HCT116 (cell line): Measurements from ENCODE around the gene GFPT1.
A peak's percentile ranks its signal among the peaks of the same experiment; 100 is the strongest.

Source experiments
- CTCF ChIP-seq, 3 experiments: fragments of 200-600 bp in 1 of 3; sonication (generic) in 1 of 3; IDR thresholded peaks in 2 of 3; conservative IDR thresholded peaks in 1 of 3; 2 replicates each; pipeline ENCODE4 v1.5.1; 2012 to 2017; ENCODE audit warnings: low read depth in 2 of 3, low read length in 2 of 3, antibody characterized with exemption in 1 of 3, borderline replicate concordance in 1 of 3, control low read depth in 1 of 3, mild to moderate bottlenecking in 1 of 3, mixed read lengths in 1 of 3, mixed run types in 1 of 3, moderate library complexity in 1 of 3; ENCODE audit not compliant: insufficient read depth in 1 of 3
- MAX ChIP-seq: IDR thresholded peaks from 2 replicates; pipeline ENCODE4 v1.6.1; 2012
- POLR2A ChIP-seq: IDR thresholded peaks from 2 replicates; pipeline ENCODE4 v1.7.0; 2011; ENCODE audit warnings: borderline replicate concordance; ENCODE audit not compliant: insufficient read depth, insufficient read length; ENCODE audit errors: extremely low read depth
- POLR2AphosphoS5 ChIP-seq: IDR thresholded peaks from 2 replicates; pipeline ENCODE4 v1.6.1; 2011; ENCODE audit warnings: mild to moderate bottlenecking, low read depth, low read length, moderate library complexity
- REST ChIP-seq: IDR thresholded peaks from 2 replicates; pipeline ENCODE4 v1.6.1; 2012; ENCODE audit warnings: low read depth

GRCh38 chr2:69385443-69386151, 1.4 kb downstream of the GFPT1 start:
- no peak for TF ChIP-seq MAX
- no peak for TF ChIP-seq REST
- no peak for TF ChIP-seq POLR2A
- no peak for TF ChIP-seq CTCF (IDR thresholded peaks at IDR 0.05 in 2 of 3, conservative IDR thresholded peaks at IDR 0.05 in 1 of 3; ENCODE audit: borderline replicate concordance in 1 of 3, insufficient read depth in 1 of 3, low read depth in 2 of 3, low read length in 2 of 3)
- peak; percentile 54; the same call in 1 of the 2 replicates for TF ChIP-seq POLR2AphosphoS5
